Endothelial cell (in vitro differentiated cells): Measurements from ENCODE around the gene NR2E1. TPM values are rescaled to one million over a fixed set of nuclear protein-coding genes. Genes with fewer than 3 reads are reported as not detected.

ENCODE experiments used
- DNase-seq: peaks from one replicate; pipeline ENCODE4 v3.0.0; 2021; ENCODE audit warnings: low spot score
- H3K27ac Mint-ChIP-seq: one replicate; pipeline ENCODE4 v1.8.0; 2021; ENCODE audit warnings: mixed read lengths, inconsistent platforms; ENCODE audit not compliant: unreplicated experiment
- H3K27me3 Mint-ChIP-seq: one replicate; pipeline ENCODE4 v1.8.0; 2021; ENCODE audit warnings: mild to moderate bottlenecking, moderate library complexity, mixed read lengths, inconsistent platforms; ENCODE audit not compliant: unreplicated experiment
- H3K36me3 Mint-ChIP-seq: one replicate; pipeline ENCODE4 v1.8.0; 2021; ENCODE audit warnings: mild to moderate bottlenecking, low read depth, mixed read lengths, inconsistent platforms; ENCODE audit not compliant: unreplicated experiment
- H3K4me1 Mint-ChIP-seq: one replicate; pipeline ENCODE4 v1.8.0; 2021; ENCODE audit warnings: mild to moderate bottlenecking, mixed read lengths, inconsistent platforms; ENCODE audit not compliant: unreplicated experiment
- H3K4me3 Mint-ChIP-seq: one replicate; pipeline ENCODE4 v1.8.0; 2021; ENCODE audit warnings: mild to moderate bottlenecking, mixed read lengths, inconsistent platforms; ENCODE audit not compliant: unreplicated experiment
- H3K9me3 Mint-ChIP-seq: one replicate; pipeline ENCODE4 v1.8.0; 2021; ENCODE audit warnings: mixed read lengths, inconsistent platforms; ENCODE audit not compliant: unreplicated experiment
- total RNA-seq: library from RNA; stranded (reverse); fragmentation: NEBNext Ultra II Directional; extraction: Animal tissue kit (Norgen Biotek cat#: 25700); gene quantifications from one replicate; pipeline ENCODE4 v1.2.1, GENCODE V29; 2021; ENCODE audit not compliant: unreplicated experiment
- TF ChIP-seq, protein P1 (sequence below): fragments of 200-600 bp; sonication (generic); IDR thresholded peaks from one replicate; pipeline ENCODE4 v1.5.0; 2021; ENCODE audit warnings: antibody characterized with exemption; ENCODE audit not compliant: unreplicated experiment

Gene NR2E1
- total RNA-seq, 1 donor from 2014 or later = not detected

DNA sequence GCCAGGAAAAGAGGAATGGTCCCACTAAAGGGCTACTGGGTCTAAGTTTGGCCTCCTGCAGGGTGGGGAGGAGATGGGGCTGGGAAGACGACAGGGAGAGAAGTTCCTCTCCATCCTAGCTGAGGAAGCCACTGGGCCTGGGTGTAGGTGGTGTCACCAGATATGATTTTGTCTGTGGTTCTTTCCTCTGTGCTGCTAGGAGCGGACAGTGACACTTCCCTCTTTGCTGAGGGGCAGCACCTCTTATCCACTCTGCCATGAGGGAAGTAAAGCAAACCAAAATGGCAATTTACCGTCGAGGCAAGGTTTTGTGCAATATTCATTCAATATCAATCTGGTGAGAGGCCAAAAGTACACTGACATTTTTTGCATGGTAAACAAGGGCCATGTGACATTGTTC, 33.0 kb upstream of the NR2E1 start:
- no peak overlapping the region for H3K27ac Mint-ChIP-seq
- H3K36me3 Mint-ChIP-seq = no peaks in the 10 kb centered on the region
- H3K27me3 Mint-ChIP-seq = peaks cover 14% of the 10 kb centered on the region
- DNase-seq = no peak
- peaks cover 11% of the 10 kb centered on the region for H3K4me1 Mint-ChIP-seq
- no peak overlapping the region for H3K4me3 Mint-ChIP-seq
- no peaks in the 10 kb centered on the region for H3K9me3 Mint-ChIP-seq
- TF ChIP-seq, protein P1, sequence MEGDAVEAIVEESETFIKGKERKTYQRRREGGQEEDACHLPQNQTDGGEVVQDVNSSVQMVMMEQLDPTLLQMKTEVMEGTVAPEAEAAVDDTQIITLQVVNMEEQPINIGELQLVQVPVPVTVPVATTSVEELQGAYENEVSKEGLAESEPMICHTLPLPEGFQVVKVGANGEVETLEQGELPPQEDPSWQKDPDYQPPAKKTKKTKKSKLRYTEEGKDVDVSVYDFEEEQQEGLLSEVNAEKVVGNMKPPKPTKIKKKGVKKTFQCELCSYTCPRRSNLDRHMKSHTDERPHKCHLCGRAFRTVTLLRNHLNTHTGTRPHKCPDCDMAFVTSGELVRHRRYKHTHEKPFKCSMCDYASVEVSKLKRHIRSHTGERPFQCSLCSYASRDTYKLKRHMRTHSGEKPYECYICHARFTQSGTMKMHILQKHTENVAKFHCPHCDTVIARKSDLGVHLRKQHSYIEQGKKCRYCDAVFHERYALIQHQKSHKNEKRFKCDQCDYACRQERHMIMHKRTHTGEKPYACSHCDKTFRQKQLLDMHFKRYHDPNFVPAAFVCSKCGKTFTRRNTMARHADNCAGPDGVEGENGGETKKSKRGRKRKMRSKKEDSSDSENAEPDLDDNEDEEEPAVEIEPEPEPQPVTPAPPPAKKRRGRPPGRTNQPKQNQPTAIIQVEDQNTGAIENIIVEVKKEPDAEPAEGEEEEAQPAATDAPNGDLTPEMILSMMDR = no peak

GRCh38 chr6:108133594-108134179, 32.1 kb upstream of the NR2E1 start:
- DNase-seq = peak; percentile 85
- peak overlapping the region; percentile 88 for H3K27ac Mint-ChIP-seq
- peak overlapping the region; percentile 11 for H3K4me3 Mint-ChIP-seq
- H3K36me3 Mint-ChIP-seq = no peaks in the 10 kb centered on the region
- TF ChIP-seq, protein P1 = no peak
- peaks cover 11% of the 10 kb centered on the region for H3K4me1 Mint-ChIP-seq
- peaks cover 14% of the 10 kb centered on the region for H3K27me3 Mint-ChIP-seq
- no peaks in the 10 kb centered on the region for H3K9me3 Mint-ChIP-seq

DNA sequence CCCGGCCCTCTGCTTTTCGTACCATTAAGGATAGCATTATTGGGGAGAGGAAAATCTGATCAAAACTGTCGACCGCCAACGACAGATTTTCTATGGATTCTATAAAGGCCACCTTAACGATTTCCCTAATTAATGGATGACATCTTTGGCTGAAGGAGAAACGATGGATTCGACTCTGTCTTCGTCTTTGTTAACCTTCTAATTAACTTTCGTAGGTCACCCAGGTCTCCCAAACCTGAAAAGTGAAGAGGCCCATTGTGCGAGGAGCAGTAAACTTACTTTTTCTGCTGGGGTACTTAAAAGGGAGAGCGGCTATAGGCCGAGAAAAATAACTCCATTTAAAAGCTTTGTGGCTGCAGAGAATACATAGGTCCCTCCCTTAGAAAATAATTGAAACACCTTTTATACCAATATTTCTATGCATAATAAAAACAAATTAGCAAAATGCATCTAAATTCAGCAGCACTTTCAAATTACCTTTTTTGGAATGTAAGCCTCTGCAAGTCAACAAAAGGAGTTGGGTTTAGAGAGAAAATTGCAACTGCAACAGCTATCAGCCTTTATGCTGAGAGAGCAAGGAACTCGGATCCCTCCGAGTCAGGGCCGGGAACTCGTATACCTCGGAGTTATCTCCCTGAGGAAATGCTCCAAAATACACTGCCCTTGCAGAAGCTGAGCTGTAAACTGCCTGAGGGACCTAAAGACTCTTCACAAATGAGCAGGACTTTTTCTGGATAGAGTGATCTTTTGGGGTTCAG, 31.4 kb upstream of the NR2E1 start:
- TF ChIP-seq, protein P1 = no peak
- no peaks in the 10 kb centered on the region for H3K9me3 Mint-ChIP-seq
- DNase-seq = no peak
- H3K27ac Mint-ChIP-seq = peak overlapping the region; percentile 88
- H3K27me3 Mint-ChIP-seq = peaks cover 14% of the 10 kb centered on the region
- H3K36me3 Mint-ChIP-seq = no peaks in the 10 kb centered on the region
- H3K4me3 Mint-ChIP-seq = peak overlapping the region; percentile 80
- peaks cover 11% of the 10 kb centered on the region for H3K4me1 Mint-ChIP-seq

DNA sequence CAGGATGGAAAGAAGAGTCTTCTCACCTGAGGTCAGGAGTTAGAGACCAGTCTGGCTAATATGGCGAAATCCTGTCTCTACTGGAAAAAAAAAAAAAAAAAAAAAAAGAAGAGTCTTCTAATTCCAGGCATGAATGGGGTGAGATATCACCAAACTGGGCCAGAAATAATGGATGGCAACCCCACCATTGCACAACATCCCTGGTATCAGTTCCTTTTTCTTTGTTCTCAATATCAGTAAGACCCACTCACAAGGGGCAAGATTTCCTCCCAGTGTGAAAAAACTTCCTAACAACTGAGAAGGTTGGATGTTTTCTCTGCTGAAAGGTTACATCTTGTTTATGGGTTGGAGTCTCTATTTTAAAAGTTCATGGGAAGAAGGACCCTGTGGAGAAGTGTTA, 23.6 kb upstream of the NR2E1 start:
- TF ChIP-seq, protein P1 = no peak
- no peaks in the 10 kb centered on the region for H3K9me3 Mint-ChIP-seq

GRCh38 chr6:108145639-108146038, 20.2 kb upstream of the NR2E1 start:
- DNase-seq = no peak
- Mint-ChIP-seq H3K27me3 (no peaks in the 10 kb centered on the region), H3K9me3 (no peaks in the 10 kb centered on the region), H3K4me3 (no peak overlapping the region), H3K27ac (no peak overlapping the region), H3K4me1 (peaks cover 17% of the 10 kb centered on the region), H3K36me3 (no peaks in the 10 kb centered on the region)
- TF ChIP-seq, protein P1 = peak; percentile 19

More for the DNA sequence above, 23.6 kb upstream of the NR2E1 start:
- H3K4me1 Mint-ChIP-seq = peaks cover 17% of the 10 kb centered on the region
- H3K4me3 Mint-ChIP-seq = peak overlapping the region; percentile 10
- no peaks in the 10 kb centered on the region for H3K27me3 Mint-ChIP-seq
- H3K27ac Mint-ChIP-seq = no peak overlapping the region
- H3K36me3 Mint-ChIP-seq = no peaks in the 10 kb centered on the region
- no peak for DNase-seq
